Skin of body (tissue), 2 donors: ENCODE measurements around the gene RIMBP2. TPM values are rescaled to one million over a fixed set of nuclear protein-coding genes. Genes with fewer than 3 reads are reported as not detected.
"Not testable (repeated sequence)": the region's sequence is repeated elsewhere in the genome, so short reads cannot be mapped to it uniquely, and the experiment has no call there.

Experiments
- DNase-seq: peaks from one replicate; lab custom pipeline; 2025; lab: John Stamatoyannopoulos, UW
- total RNA-seq: library from RNA; depleted of rRNA; stranded (reverse); fragments of >200 nt; gene quantifications from one replicate; pipeline ENCODE4 v1.2.3, GENCODE V29; 2014

RIMBP2 gene
- 5.8 TPM for total RNA-seq

GRCh38 chr12:130715998-130716968 is at the start of gene RIMBP2:
RIMBP2 (minus strand) TSS chr12:130716299; CDS start chr12:130479013, 237,286 bp downstream.
- peak; percentile 56 for DNase-seq

GRCh38 chr12:130765186-130765659 is 49.1 kb upstream of the RIMBP2 start:
- DNase-seq, result peak; percentile 71

- DNase-seq, result peak; percentile 58
Measured at GRCh38 chr12:130764475-130765185, 48.5 kb upstream of the RIMBP2 start.

GRCh38 chr12:130764073-130764472 is 48.0 kb upstream of the RIMBP2 start:
- peak; percentile 58 for DNase-seq

- DNase-seq, result no peak
Measured at GRCh38 chr12:130762319-130762675, 46.2 kb upstream of the RIMBP2 start.

GRCh38 chr12:130761537-130762318 is 45.6 kb upstream of the RIMBP2 start:
- no peak for DNase-seq

- no peak for DNase-seq
Measured at GRCh38 chr12:130754234-130754901, 38.3 kb upstream of the RIMBP2 start.

GRCh38 chr12:130752692-130753230 is 36.7 kb upstream of the RIMBP2 start:
- DNase-seq, result no peak

GRCh38 chr12:130752037-130752436 is 35.9 kb upstream of the RIMBP2 start:
- DNase-seq, result not testable (repeated sequence)

GRCh38 chr12:130748786-130749185 is 32.7 kb upstream of the RIMBP2 start:
- no peak for DNase-seq

- DNase-seq, result peak; percentile 52
Measured at GRCh38 chr12:130747867-130748740, 32.0 kb upstream of the RIMBP2 start.

GRCh38 chr12:130746546-130746945 is 30.4 kb upstream of the RIMBP2 start:
- DNase-seq, result no peak

- no peak for DNase-seq
Measured at GRCh38 chr12:130745921-130746320, 29.8 kb upstream of the RIMBP2 start.

- no peak for DNase-seq
Measured at GRCh38 chr12:130744274-130744673, 28.2 kb upstream of the RIMBP2 start.

GRCh38 chr12:130743606-130744005 is 27.5 kb upstream of the RIMBP2 start:
- no peak for DNase-seq

- no peak for DNase-seq
Measured at GRCh38 chr12:130743176-130743575, 27.1 kb upstream of the RIMBP2 start.

GRCh38 chr12:130742716-130743115 is 26.6 kb upstream of the RIMBP2 start:
- no peak for DNase-seq

GRCh38 chr12:130742112-130742511 is 26.0 kb upstream of the RIMBP2 start:
- no peak for DNase-seq

- no peak for DNase-seq
Measured at GRCh38 chr12:130739571-130739970, 23.5 kb upstream of the RIMBP2 start.

- DNase-seq, result not testable (repeated sequence)
Measured at GRCh38 chr12:130738403-130738802, 22.3 kb upstream of the RIMBP2 start.
